ENCODE data around the gene PCMT1.

GRCh38 chr6:149755300-149756260 lies 6.0 kb downstream of the PCMT1 start:
- TF ChIP-seq CTCF (IDR thresholded peaks at IDR 0.05) (no peak), POLR2A (IDR thresholded peaks at IDR 0.05) (no peak), EP300 (IDR thresholded peaks at IDR 0.05) (no peak), POLR2AphosphoS5 (IDR thresholded peaks at IDR 0.05) (no peak)
